Ishikawa (cell line): ENCODE results near the gene EFCAB9.

Experiments
- CREB1 ChIP-seq: IDR thresholded peaks from 2 replicates; pipeline ENCODE4 v1.6.1; 2012; ENCODE audit warnings: low read depth
- EGR1 ChIP-seq: IDR thresholded peaks from 2 replicates; pipeline ENCODE4 v1.6.1; 2012
- EP300 ChIP-seq: IDR thresholded peaks from 2 replicates; pipeline ENCODE4 v1.6.1; 2012; ENCODE audit warnings: borderline replicate concordance
- FOXM1 ChIP-seq: IDR thresholded peaks from 2 replicates; pipeline ENCODE4 v1.6.1; 2012; ENCODE audit warnings: low read depth, borderline replicate concordance
- TAF1 ChIP-seq: IDR thresholded peaks from 2 replicates; pipeline ENCODE4 v1.6.1; 2012; ENCODE audit warnings: low read depth, mild to moderate bottlenecking
- YY1 ChIP-seq: IDR thresholded peaks from 2 replicates; pipeline ENCODE4 v1.6.1; 2012; ENCODE audit warnings: low read depth
- ZBTB7A ChIP-seq: IDR thresholded peaks from 2 replicates; pipeline ENCODE4 v1.6.1; 2012; ENCODE audit warnings: low read depth
- TF ChIP-seq, protein P1 (sequence below): IDR thresholded peaks from 2 replicates; pipeline ENCODE4 v1.6.1; 2012
- TF ChIP-seq, protein P2 (sequence below): IDR thresholded peaks from 2 replicates; pipeline ENCODE4 v1.6.1; 2012
- TF ChIP-seq, protein P3 (sequence below): IDR thresholded peaks from 2 replicates; pipeline ENCODE4 v1.6.1; 2012; ENCODE audit warnings: low read depth, mild to moderate bottlenecking

DNA sequence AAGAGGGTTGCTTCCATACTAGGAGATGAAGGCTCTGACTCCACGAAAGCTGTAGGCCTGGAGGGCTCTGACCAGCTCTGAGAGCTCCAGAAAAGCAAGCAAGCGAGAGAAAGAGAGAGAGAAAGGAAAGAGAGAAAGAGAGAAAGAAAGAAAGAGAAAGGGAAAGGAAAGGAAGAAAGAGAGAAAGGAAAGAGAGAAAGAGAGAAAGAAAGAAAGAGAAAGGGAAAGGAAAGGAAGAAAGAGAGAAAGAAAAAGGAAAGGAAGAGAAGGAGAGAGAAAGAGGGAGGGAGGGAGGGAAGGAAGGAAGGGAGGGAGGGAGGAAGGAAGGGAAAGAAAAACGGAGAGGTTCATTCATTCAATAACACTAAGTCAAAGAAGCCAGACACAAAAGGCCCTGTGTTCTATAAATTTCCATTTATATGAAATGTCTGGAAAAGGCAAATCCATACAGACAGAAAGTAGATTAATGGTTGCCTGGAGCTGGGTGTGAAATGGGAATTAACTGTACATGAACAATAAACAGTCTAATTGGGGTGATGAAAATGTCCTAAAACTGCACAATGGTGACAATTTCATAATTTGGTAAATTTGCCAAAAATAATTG is 4.2 kb upstream of the EFCAB9 start:
- TF ChIP-seq EP300 (no peak), ZBTB7A (no peak), CREB1 (no peak), FOXM1 (no peak), EGR1 (no peak), TAF1 (no peak), YY1 (no peak)
- TF ChIP-seq, protein P1, sequence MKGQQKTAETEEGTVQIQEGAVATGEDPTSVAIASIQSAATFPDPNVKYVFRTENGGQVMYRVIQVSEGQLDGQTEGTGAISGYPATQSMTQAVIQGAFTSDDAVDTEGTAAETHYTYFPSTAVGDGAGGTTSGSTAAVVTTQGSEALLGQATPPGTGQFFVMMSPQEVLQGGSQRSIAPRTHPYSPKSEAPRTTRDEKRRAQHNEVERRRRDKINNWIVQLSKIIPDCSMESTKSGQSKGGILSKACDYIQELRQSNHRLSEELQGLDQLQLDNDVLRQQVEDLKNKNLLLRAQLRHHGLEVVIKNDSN, result no peak
- TF ChIP-seq, protein P2, sequence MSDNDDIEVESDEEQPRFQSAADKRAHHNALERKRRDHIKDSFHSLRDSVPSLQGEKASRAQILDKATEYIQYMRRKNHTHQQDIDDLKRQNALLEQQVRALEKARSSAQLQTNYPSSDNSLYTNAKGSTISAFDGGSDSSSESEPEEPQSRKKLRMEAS, result no peak
- TF ChIP-seq, protein P3, sequence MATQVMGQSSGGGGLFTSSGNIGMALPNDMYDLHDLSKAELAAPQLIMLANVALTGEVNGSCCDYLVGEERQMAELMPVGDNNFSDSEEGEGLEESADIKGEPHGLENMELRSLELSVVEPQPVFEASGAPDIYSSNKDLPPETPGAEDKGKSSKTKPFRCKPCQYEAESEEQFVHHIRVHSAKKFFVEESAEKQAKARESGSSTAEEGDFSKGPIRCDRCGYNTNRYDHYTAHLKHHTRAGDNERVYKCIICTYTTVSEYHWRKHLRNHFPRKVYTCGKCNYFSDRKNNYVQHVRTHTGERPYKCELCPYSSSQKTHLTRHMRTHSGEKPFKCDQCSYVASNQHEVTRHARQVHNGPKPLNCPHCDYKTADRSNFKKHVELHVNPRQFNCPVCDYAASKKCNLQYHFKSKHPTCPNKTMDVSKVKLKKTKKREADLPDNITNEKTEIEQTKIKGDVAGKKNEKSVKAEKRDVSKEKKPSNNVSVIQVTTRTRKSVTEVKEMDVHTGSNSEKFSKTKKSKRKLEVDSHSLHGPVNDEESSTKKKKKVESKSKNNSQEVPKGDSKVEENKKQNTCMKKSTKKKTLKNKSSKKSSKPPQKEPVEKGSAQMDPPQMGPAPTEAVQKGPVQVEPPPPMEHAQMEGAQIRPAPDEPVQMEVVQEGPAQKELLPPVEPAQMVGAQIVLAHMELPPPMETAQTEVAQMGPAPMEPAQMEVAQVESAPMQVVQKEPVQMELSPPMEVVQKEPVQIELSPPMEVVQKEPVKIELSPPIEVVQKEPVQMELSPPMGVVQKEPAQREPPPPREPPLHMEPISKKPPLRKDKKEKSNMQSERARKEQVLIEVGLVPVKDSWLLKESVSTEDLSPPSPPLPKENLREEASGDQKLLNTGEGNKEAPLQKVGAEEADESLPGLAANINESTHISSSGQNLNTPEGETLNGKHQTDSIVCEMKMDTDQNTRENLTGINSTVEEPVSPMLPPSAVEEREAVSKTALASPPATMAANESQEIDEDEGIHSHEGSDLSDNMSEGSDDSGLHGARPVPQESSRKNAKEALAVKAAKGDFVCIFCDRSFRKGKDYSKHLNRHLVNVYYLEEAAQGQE, result no peak
